Right atrium auricular region (tissue), 2 donors: ENCODE data around the gene ANXA3. TPM values are rescaled to one million over a fixed set of nuclear protein-coding genes. Genes with fewer than 3 reads are reported as not detected.
A peak's percentile ranks its signal among the peaks of the same experiment; 100 is the strongest.
"Not testable (repeated sequence)": the region's sequence is repeated elsewhere in the genome, so short reads cannot be mapped to it uniquely, and the experiment has no call there.

Experiments
- DNase-seq: peaks from one replicate; pipeline ENCODE4 v3.0.0-alpha.2; 2019; ENCODE audit warnings: low spot score
- H3K27ac ChIP-seq, 2 donors: fragments of 200-600 bp; sonication (generic); 1 replicate in 1 of 2; 2 replicates in 1 of 2; pipeline ENCODE4 v1.5.1; 2016 to 2019
- H3K27me3 ChIP-seq, 2 donors: fragments of 200-600 bp; sonication (generic); one replicate each; pipeline versions ENCODE4 v1.5.1 to v1.6.0; 2017 to 2019
- H3K36me3 ChIP-seq: fragments of 200-600 bp; sonication (generic); one replicate; pipeline ENCODE4 v1.5.1; 2016
- H3K4me1 ChIP-seq, 2 donors: fragments of 200-600 bp; sonication (generic); one replicate each; pipeline versions ENCODE4 v1.5.1 to v1.6.0; 2017 to 2019
- H3K4me3 ChIP-seq, 2 donors: fragments of 200-600 bp; sonication (generic); 1 replicate in 1 of 2; 2 replicates in 1 of 2; pipeline ENCODE4 v1.5.1; 2017 to 2019; ENCODE audit warnings: mild to moderate bottlenecking in 1 of 2, moderate library complexity in 1 of 2
- H3K9me3 ChIP-seq, 2 donors: fragments of 200-600 bp; sonication (generic); one replicate each; pipeline ENCODE4 v1.5.1; 2019
- CTCF ChIP-seq, 2 donors: fragments of 200-600 bp; sonication (generic); IDR thresholded peaks; one replicate each; pipeline ENCODE4 v1.5.1; 2019; ENCODE audit warnings: antibody characterized with exemption in 2 of 2
- total RNA-seq, 2 donors: library from RNA; depleted of rRNA; stranded (reverse); fragments of >200 nt; gene quantifications; one replicate each; pipeline ENCODE4 v1.1.0, GENCODE V29; 2016

ANXA3 gene
- 10 to 100 TPM; 39.4 to 54.0 TPM for total RNA-seq

- DNase-seq: no peak
Observed at GRCh38 chr4:78551420-78552351, at the start of gene ANXA3. ANXA3 (plus strand) TSS chr4:78551770; CDS start chr4:78554474, 2,704 bp downstream.

GRCh38 chr4:78506260-78506659, 45.3 kb upstream of the ANXA3 start:
- not testable (repeated sequence) for H3K4me3 ChIP-seq, DNase-seq, H3K9me3 ChIP-seq, H3K36me3 ChIP-seq, H3K27me3 ChIP-seq, H3K4me1 ChIP-seq, H3K27ac ChIP-seq

More at GRCh38 chr4:78551420-78552351, at the start of gene ANXA3:
- Histone ChIP-seq H3K36me3 (no peaks in the 10 kb centered on the region), H3K27me3 (no peaks in the 10 kb centered on the region), H3K9me3 (no peaks in the 10 kb centered on the region), H3K4me1 (peaks cover 0 to 8% of the 10 kb centered on the region in 2 donors), H3K27ac (peak within 1 kb of the TSS; percentile 79 to 81), H3K4me3 (peak within 1 kb of the TSS; percentile 51 to 67)
- no peak for TF ChIP-seq CTCF (IDR thresholded peaks at IDR 0.05)

- no peak overlapping the region for H3K27ac ChIP-seq
- H3K4me3 ChIP-seq: no peak overlapping the region
- H3K36me3 ChIP-seq: no peaks in the 10 kb centered on the region
- no peak for TF ChIP-seq CTCF (IDR thresholded peaks at IDR 0.05)
- H3K27me3 ChIP-seq: no peaks in the 10 kb centered on the region
- no peaks in the 10 kb centered on the region for H3K4me1 ChIP-seq
- no peaks in the 10 kb centered on the region for H3K9me3 ChIP-seq
- DNase-seq: no peak
Observed at GRCh38 chr4:78509043-78509442, 42.5 kb upstream of the ANXA3 start.

- Histone ChIP-seq H3K36me3 (no peaks in the 10 kb centered on the region), H3K4me3 (no peak overlapping the region), H3K9me3 (no peaks in the 10 kb centered on the region), H3K4me1 (no peaks in the 10 kb centered on the region), H3K27ac (no peak overlapping the region), H3K27me3 (no peaks in the 10 kb centered on the region)
- no peak for DNase-seq
- no peak for TF ChIP-seq CTCF (IDR thresholded peaks at IDR 0.05)
Observed at GRCh38 chr4:78510108-78510507, 41.5 kb upstream of the ANXA3 start.

- no peaks in the 10 kb centered on the region for H3K4me1 ChIP-seq
- no peaks in the 10 kb centered on the region for H3K36me3 ChIP-seq
- no peak overlapping the region for H3K27ac ChIP-seq
- H3K9me3 ChIP-seq: no peaks in the 10 kb centered on the region
- H3K27me3 ChIP-seq: no peaks in the 10 kb centered on the region
- TF ChIP-seq CTCF (IDR thresholded peaks at IDR 0.05): no peak
- no peak overlapping the region for H3K4me3 ChIP-seq
- no peak for DNase-seq
Observed at GRCh38 chr4:78510681-78511080, 40.9 kb upstream of the ANXA3 start.

- TF ChIP-seq CTCF (IDR thresholded peaks at IDR 0.05): no peak
- DNase-seq: no peak
Observed at GRCh38 chr4:78512357-78512920, 39.1 kb upstream of the ANXA3 start.

More at GRCh38 chr4:78512357-78512920, 39.1 kb upstream of the ANXA3 start:
- no peaks in the 10 kb centered on the region for H3K9me3 ChIP-seq
- no peak overlapping the region for H3K4me3 ChIP-seq
- no peaks in the 10 kb centered on the region for H3K4me1 ChIP-seq
- no peak overlapping the region for H3K27ac ChIP-seq
- H3K27me3 ChIP-seq: no peaks in the 10 kb centered on the region
- no peaks in the 10 kb centered on the region for H3K36me3 ChIP-seq
